GM21723 (cell line): ENCODE measurements around the gene C4A.
"Not testable (repeated sequence)": the region's sequence is repeated elsewhere in the genome, so short reads cannot be mapped to it uniquely, and the experiment has no call there.

Experiments
- ATAC-seq: cut with Tn5 transposase; IDR thresholded peaks from one replicate; pipeline ENCODE4 v1.9.1; 2021; ENCODE audit warnings: mild to moderate bottlenecking, moderate library complexity; ENCODE audit not compliant: unreplicated experiment

The C4A gene

GRCh38 chr6:31981744-31982143 lies at the start of gene C4A:
Gene C4A (plus strand): TSS chr6:31982057. CDS start chr6:31982108, 51 bp downstream.
- not testable (repeated sequence) for ATAC-seq

GRCh38 chr6:31932137-31932536 lies 49.7 kb upstream of the C4A start:
- ATAC-seq, result not testable (repeated sequence)

- ATAC-seq, result no peak
Observed at GRCh38 chr6:31933537-31933936, 48.3 kb upstream of the C4A start.

GRCh38 chr6:31935021-31935420 lies 46.8 kb upstream of the C4A start:
- ATAC-seq, result no peak

GRCh38 chr6:31935823-31936222 lies 46.0 kb upstream of the C4A start:
- no peak for ATAC-seq

GRCh38 chr6:31940256-31940664 lies 41.6 kb upstream of the C4A start:
- no peak for ATAC-seq

- no peak for ATAC-seq
Observed at GRCh38 chr6:31943742-31944141, 38.1 kb upstream of the C4A start.

GRCh38 chr6:31945154-31945506 lies 36.7 kb upstream of the C4A start:
- ATAC-seq, result no peak

- no peak for ATAC-seq
Observed at GRCh38 chr6:31945507-31946369, 36.1 kb upstream of the C4A start, which contains the start of gene CFB. Gene CFB (plus strand): TSS chr6:31946095. CDS start chr6:31946222, 127 bp downstream.

- ATAC-seq, result no peak
Observed at GRCh38 chr6:31946370-31946885, 35.4 kb upstream of the C4A start.

- no peak for ATAC-seq
Observed at GRCh38 chr6:31947070-31947675, 34.7 kb upstream of the C4A start.

- no peak for ATAC-seq
Observed at GRCh38 chr6:31947864-31948263, 34.0 kb upstream of the C4A start.

- ATAC-seq, result no peak
Observed at GRCh38 chr6:31948306-31948705, 33.6 kb upstream of the C4A start.

GRCh38 chr6:31948753-31949413 lies 33.0 kb upstream of the C4A start:
- no peak for ATAC-seq

- no peak for ATAC-seq
Observed at GRCh38 chr6:31949926-31950548, 31.8 kb upstream of the C4A start.

- ATAC-seq, result no peak
Observed at GRCh38 chr6:31952140-31952805, 29.6 kb upstream of the C4A start.

GRCh38 chr6:31952890-31953289 lies 29.0 kb upstream of the C4A start:
- no peak for ATAC-seq

GRCh38 chr6:31954511-31954910 lies 27.3 kb upstream of the C4A start:
- ATAC-seq, result no peak

- no peak for ATAC-seq
Observed at GRCh38 chr6:31956796-31957195, 25.1 kb upstream of the C4A start.

GRCh38 chr6:31958412-31958740 lies 23.5 kb upstream of the C4A start:
- no peak for ATAC-seq
